HG03064 (cell line): ENCODE measurements around the gene BSDC1.
"Not testable (repeated sequence)": the region's sequence is repeated elsewhere in the genome, so short reads cannot be mapped to it uniquely, and the experiment has no call there.

Source experiments
- ATAC-seq: cut with Tn5 transposase; IDR thresholded peaks from one replicate; pipeline ENCODE4 v1.9.1; 2021; ENCODE audit warnings: low read depth; ENCODE audit not compliant: unreplicated experiment

The BSDC1 gene

DNA sequence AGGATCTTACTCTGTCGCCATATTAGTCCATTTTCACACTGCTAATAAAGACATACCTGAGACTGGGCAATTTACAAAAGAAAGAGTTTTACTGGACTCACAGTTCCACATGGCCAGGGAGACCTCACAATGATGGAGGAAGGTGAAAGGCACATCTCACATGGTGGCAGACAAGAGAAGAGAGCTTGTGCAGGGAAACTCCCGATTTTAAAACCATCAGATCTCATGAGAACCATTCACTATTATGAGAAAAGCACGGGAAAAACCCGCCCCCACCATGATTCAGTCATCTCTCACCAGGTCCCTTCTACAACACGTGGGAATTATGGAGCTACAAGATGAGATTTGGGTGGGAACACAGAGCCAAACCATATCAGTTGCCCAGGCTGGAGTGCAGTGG, 2.3 kb upstream of the BSDC1 start:
- not testable (repeated sequence) for ATAC-seq

GRCh38 chr1:32394890-32395432, 720 bp upstream of the BSDC1 start:
- no peak for ATAC-seq

- ATAC-seq, result no peak
These were observed 455 bp downstream of the BSDC1 start for GRCh38 chr1:32393832-32394140.

GRCh38 chr1:32393136-32393535, 1.1 kb downstream of the BSDC1 start:
- no peak for ATAC-seq

DNA sequence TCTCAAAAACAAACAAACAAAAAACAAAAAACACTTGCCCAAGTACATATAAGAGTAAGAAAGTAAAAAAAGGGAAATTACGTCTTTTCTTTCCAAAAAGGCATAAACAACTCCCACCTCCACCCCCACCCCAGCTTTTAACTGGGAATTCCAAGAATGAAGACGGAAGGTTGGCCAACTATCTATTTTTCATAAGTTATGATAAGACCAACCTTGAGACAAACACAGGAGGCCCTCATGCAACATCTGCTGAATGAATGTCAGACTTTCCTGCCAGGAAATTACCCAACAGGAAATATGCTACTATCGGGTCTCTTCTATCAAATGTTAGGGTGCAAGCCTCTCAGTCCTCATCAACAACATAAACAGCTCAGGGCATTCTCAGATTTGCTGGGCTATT, 1.9 kb downstream of the BSDC1 start:
- ATAC-seq, result no peak

GRCh38 chr1:32390904-32391870, 3.1 kb downstream of the BSDC1 start:
- no peak for ATAC-seq

DNA sequence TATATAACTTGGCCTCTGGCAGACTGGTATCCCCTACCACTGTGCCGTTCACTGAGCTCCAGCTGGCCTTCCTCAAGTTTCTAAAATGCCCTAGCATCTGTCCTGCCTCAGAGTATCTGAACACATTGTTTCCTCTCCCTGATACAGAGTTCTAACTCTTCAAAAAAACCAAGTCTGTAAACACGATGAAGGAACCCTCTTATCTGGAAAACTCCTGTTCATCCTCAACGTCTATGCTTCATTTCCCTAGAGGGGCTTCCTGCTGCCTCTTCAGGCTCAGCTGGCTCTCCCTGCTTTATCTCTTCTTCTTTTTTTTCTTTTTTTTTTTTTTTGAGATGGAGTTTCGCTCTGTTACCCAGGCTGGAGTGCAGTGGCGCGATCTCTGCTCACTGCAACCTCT, 5.6 kb downstream of the BSDC1 start:
- no peak for ATAC-seq

DNA sequence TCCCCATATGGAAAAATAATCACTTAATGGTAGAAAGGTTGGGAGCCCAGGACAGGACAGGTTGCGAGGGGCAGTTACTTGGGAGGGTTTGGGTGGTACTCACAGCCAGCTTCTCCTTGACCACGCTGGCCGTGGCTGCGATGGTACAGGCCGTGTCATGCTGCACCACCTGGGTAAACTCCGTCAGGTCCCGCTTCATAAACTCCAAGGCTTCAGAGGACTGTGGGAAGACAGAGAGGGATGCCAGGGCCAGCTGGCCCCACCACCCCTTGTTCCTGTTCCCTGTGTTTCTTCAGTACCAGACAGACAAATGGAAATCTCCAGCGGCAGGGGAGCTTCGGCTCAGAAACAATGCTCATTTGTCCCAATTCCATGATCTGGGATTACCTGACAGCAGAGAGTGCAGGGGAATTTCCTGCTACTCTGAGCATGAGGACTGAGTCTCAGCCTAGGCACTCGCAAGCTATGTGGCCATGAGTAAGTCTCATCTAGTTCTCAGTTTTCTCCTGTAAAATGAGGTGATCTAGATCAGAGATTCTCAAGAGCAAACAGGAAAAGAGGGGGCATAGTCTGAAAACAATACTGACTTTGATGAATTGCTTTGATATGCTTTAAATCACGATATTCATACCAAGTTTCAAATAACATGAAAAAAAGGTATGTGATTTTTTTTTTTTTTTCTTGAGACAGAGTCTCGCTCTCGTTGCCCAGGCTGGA, 7.4 kb downstream of the BSDC1 start:
- ATAC-seq, result no peak

- ATAC-seq, result no peak
These were observed 14.2 kb downstream of the BSDC1 start for GRCh38 chr1:32380057-32380456.

DNA sequence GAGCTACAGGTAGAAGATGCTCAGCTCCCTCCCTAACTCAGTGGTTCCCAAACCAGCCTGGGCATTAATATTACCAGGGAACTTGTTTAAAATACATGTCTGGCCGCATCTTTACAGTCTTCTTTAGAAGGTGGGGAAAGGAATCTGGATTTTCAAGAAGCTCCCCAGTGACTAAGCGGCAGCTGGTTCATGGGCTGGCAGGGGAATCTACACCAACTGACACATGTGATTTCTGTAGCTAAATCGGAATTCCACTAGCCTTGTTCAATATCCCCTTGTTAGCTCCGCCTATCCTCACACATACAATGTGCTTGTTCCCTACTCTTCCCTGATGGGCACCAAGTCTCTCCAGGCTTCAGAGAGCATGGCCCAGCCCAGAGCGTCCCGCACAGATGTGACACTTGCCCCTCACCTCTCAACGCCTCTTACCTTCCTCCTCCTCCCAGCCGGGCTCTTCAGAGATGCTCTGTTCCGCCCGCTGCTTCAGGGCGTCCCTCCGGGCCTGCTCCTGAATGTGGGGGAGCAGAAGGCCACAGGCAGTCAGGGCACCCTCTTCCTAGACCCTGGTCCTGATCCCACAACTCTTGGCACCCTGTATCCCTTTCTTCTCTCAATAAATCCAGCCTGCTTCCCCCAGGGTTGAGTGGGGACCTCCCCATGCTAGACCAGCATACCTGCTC, 16.6 kb downstream of the BSDC1 start:
- no peak for ATAC-seq

GRCh38 chr1:32376199-32376598, 18.0 kb downstream of the BSDC1 start:
- ATAC-seq, result no peak

- no peak for ATAC-seq
These were observed 20.1 kb downstream of the BSDC1 start for GRCh38 chr1:32373996-32374592.

GRCh38 chr1:32372149-32372756, 22.0 kb downstream of the BSDC1 start:
- no peak for ATAC-seq

DNA sequence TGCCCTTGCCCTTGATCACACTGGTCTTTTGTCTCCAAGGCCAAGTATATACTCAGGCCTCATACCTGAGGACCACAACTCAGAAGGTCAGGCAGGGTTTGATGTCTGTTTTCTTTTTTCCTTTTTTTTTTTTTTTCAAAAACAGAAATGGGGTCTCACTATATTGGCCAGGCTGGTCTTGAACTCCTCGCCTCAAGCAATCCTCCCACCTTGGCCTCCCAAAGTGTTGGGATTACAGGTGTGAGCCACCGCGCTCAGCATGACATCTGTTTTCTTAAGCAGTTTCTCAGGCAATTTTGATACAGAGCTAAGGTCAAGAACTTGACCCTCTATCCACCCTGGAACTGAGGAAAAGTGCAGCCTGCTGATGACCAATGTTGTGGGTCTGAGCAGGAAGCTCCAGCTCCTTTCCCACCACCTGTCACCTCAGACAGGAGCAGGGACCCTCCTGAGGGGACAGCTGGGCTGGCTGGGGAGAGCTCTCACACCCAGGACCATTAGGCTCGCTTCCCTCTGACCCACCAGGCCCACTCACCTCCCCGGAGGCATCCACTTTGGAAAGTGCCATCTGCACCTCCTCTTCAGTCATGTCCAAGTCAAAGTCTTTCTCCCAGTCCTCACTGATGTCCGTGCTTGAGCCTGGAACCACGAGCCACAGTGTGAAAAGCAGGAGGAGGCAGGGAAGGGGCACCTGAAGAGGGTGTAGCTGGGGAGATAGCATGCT, 26.2 kb downstream of the BSDC1 start:
- ATAC-seq, result no peak

DNA sequence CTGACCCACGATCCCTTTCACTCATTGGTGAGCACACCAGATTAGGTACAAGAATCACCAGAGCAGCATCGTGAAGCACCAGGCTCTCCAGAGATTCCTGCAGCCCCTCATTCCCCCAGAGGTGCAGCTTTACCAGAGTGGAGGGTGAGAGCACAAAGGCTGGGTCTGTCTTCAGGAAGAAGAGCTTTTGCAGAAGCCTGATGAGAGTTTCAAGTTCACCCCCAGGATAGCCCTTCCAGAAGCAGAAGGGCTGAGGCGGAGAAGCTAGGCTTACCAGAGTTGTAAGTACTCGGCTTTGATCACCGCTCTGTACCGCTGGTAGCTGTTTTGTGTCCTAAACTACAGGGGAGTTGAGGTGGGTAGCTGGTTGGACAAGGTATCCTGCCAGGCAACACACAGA, 28.8 kb downstream of the BSDC1 start:
- ATAC-seq, result no peak

- ATAC-seq, result no peak
These were observed 29.4 kb downstream of the BSDC1 start for GRCh38 chr1:32364836-32365235.

- no peak for ATAC-seq
These were observed 30.5 kb downstream of the BSDC1 start for GRCh38 chr1:32363713-32364112.

DNA sequence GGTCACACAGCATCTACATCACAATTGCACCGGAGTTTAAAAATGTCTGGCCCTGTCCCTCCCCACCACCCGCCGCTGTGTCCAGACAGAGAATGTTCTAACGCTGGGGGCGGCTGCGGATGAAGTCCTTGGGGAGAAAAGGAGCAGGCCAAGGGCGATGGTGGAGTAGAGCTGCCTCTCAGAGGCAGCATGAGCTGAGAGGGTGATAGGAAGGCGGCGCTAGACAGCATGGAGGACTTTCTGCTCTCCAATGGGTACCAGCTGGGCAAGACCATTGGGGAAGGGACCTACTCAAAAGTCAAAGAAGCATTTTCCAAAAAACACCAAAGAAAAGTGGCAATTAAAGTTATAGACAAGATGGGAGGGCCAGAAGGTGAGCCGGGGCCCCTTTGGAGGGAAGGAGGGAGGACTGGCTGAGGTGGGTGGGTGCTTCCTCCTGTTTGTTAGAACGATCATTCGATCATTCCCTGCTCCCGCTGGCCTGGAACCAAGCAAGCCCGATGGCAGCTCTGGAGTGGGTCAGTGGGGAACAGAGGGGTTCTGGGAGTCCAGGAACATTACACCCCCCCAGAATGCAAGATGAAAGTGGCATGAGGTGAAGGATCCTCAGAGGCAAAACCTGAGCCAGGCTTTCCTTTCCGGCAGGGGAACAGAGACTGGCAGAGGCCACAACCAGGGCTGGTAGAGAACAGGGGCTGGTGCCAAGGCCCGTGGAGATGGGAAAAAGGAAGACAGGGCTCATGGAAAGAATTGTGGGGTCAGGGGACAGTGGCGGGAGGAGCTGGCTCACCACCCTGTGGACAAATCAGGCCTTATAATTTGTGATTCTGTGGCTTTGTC, 31.5 kb downstream of the BSDC1 start, which contains the start of the genes FAM229A and TSSK3:
FAM229A (minus strand) TSS at position 12 of the 840 bp plus-strand sequence. CDS start 394 bp downstream, outside the sequence.
TSSK3 (plus strand) TSS at position 66 of the 840 bp plus-strand sequence; CDS start at position 229, 163 bp downstream.
- ATAC-seq, result no peak
